NCI-H460 (cell line): Measurements from ENCODE around the gene GSX2. TPM values are rescaled to one million over a fixed set of nuclear protein-coding genes. Genes with fewer than 3 reads are reported as not detected.
"Not testable (repeated sequence)": the region's sequence is repeated elsewhere in the genome, so short reads cannot be mapped to it uniquely, and the experiment has no call there.

ENCODE experiments used
- DNase-seq: peaks from one replicate; pipeline ENCODE4 v3.0.0-alpha.2; 2016; ENCODE audit warnings: low read depth; ENCODE audit errors: extremely low read depth
- polyA plus RNA-seq: library from polyadenylated mRNA; depleted of rRNA; stranded (reverse); fragments of >200 nt; gene quantifications from 2 replicates; pipeline ENCODE4 v1.2.3, GENCODE V29; 2014; cell fraction: nucleus; rRNA removed
- total RNA-seq: library from RNA; depleted of rRNA; stranded (reverse); fragments of >200 nt; shearing (Covaris generic); gene quantifications from 2 replicates; pipeline ENCODE4 v1.2.3, GENCODE V29; 2014; rRNA removed

The GSX2 gene
- total RNA-seq = not detected in 2 replicates
- polyA plus RNA-seq = not detected in 2 replicates

- no peak for DNase-seq
Observed at GRCh38 chr4:54099748-54100574, at the start of gene GSX2. TSS of gene GSX2 (plus strand) at chr4:54100163. CDS start at chr4:54100345, 182 bp downstream.

- no peak for DNase-seq
Observed at GRCh38 chr4:54050214-54050904, 49.6 kb upstream of the GSX2 start.

- not testable (repeated sequence) for DNase-seq
Observed at GRCh38 chr4:54053322-54053721, 46.6 kb upstream of the GSX2 start.

GRCh38 chr4:54054501-54054900 lies 45.5 kb upstream of the GSX2 start:
- no peak for DNase-seq

GRCh38 chr4:54055494-54055893 lies 44.5 kb upstream of the GSX2 start:
- no peak for DNase-seq

- no peak for DNase-seq
Observed at GRCh38 chr4:54056360-54056759, 43.6 kb upstream of the GSX2 start.

GRCh38 chr4:54058171-54058570 lies 41.8 kb upstream of the GSX2 start:
- no peak for DNase-seq

GRCh38 chr4:54060116-54060515 lies 39.8 kb upstream of the GSX2 start:
- DNase-seq = no peak

GRCh38 chr4:54061067-54061466 lies 38.9 kb upstream of the GSX2 start:
- no peak for DNase-seq

GRCh38 chr4:54061873-54062272 lies 38.1 kb upstream of the GSX2 start:
- no peak for DNase-seq

- DNase-seq = no peak
Observed at GRCh38 chr4:54062392-54062791, 37.6 kb upstream of the GSX2 start.

- DNase-seq = no peak
Observed at GRCh38 chr4:54063229-54063628, 36.7 kb upstream of the GSX2 start.

GRCh38 chr4:54063737-54064316 lies 36.1 kb upstream of the GSX2 start:
- no peak for DNase-seq

GRCh38 chr4:54064317-54065111 lies 35.4 kb upstream of the GSX2 start, which contains the start of gene CHIC2:
TSS of gene CHIC2 (minus strand) at chr4:54064605. CDS start at chr4:54064300, 305 bp downstream.
- DNase-seq = peak; percentile 85

- no peak for DNase-seq
Observed at GRCh38 chr4:54065282-54066087, 34.5 kb upstream of the GSX2 start.

- DNase-seq = no peak
Observed at GRCh38 chr4:54066088-54066415, 33.9 kb upstream of the GSX2 start.

- DNase-seq = no peak
Observed at GRCh38 chr4:54066718-54067129, 33.2 kb upstream of the GSX2 start.

- DNase-seq = no peak
Observed at GRCh38 chr4:54067166-54067565, 32.8 kb upstream of the GSX2 start.

GRCh38 chr4:54073271-54073880 lies 26.6 kb upstream of the GSX2 start:
- no peak for DNase-seq
